ENCODE results near the gene SCRN3. TPM values are rescaled to one million over a fixed set of nuclear protein-coding genes. Genes with fewer than 3 reads are reported as not detected.
"Not testable (repeated sequence)": the region's sequence is repeated elsewhere in the genome, so short reads cannot be mapped to it uniquely, and the experiment has no call there.

SCRN3 gene
- total RNA-seq, 2 experiments from 2014 or later = 7.6 to 7.9 TPM

GRCh38 chr2:174362949-174363348 is 32.6 kb upstream of the SCRN3 start:
- DNase-seq (no peak), ATAC-seq (ENCODE audit: poor library complexity) (no peak)
- Histone ChIP-seq H3K27me3 (ENCODE audit: control insufficient read depth in 1 of 2, insufficient read depth in 2 of 2, low read length in 2 of 2) (no peaks in the 10 kb centered on the region), H3K27ac (ENCODE audit: low read depth in 1 of 2, low read length in 2 of 2) (no peak overlapping the region), H3K4me1 (ENCODE audit: insufficient read depth, low read length) (peaks cover 2% of the 10 kb centered on the region), H3K4me3 (ENCODE audit: low read length) (no peak overlapping the region), H3K9me3 (ENCODE audit: control insufficient read depth in 1 of 2, insufficient read depth in 1 of 2, low read length in 2 of 2) (peaks cover 0 to 9% of the 10 kb centered on the region in 2 experiments), H3K36me3 (ENCODE audit: insufficient read depth, low read length) (peaks cover 50% of the 10 kb centered on the region)
- Mint-ChIP-seq H3K27ac (no peak overlapping the region), H3K4me1 (ENCODE audit: low read depth) (no peaks in the 10 kb centered on the region), H3K36me3 (ENCODE audit: low read depth) (peaks cover 91% of the 10 kb centered on the region), H3K4me3 (no peak overlapping the region), H3K27me3 (no peaks in the 10 kb centered on the region), H3K9me3 (peaks cover 7% of the 10 kb centered on the region)
- intact Hi-C loops (cut with DNase I, micrococcal nuclease) = no loop called here
- ChIA-PET CTCF (interaction anchor here (1.3 kb wide), 1 partner anchor 9 kb away, joined by 3 read pairs; no protein-coding TSS in a partner anchor), POLR2A (no interaction called here)
- TF ChIP-seq CTCF (IDR thresholded peaks at IDR 0.05) = no peak

- H3K4me3 Mint-ChIP-seq; H3K4me1 ChIP-seq (ENCODE audit: insufficient read depth, low read length); H3K4me1 Mint-ChIP-seq (ENCODE audit: low read depth); CTCF ChIA-PET; H3K4me3 ChIP-seq (ENCODE audit: low read length); intact Hi-C loops (cut with DNase I, micrococcal nuclease); H3K27me3 Mint-ChIP-seq; DNase-seq; H3K9me3 ChIP-seq (ENCODE audit: control insufficient read depth in 1 of 2, insufficient read depth in 1 of 2, low read length in 2 of 2); H3K27me3 ChIP-seq (ENCODE audit: control insufficient read depth in 1 of 2, insufficient read depth in 2 of 2, low read length in 2 of 2); H3K27ac Mint-ChIP-seq; H3K9me3 Mint-ChIP-seq; POLR2A ChIA-PET; H3K27ac ChIP-seq (ENCODE audit: low read depth in 1 of 2, low read length in 2 of 2); ATAC-seq (ENCODE audit: poor library complexity): not testable (repeated sequence)
- H3K36me3 ChIP-seq (ENCODE audit: insufficient read depth, low read length) = peaks cover 57% of the 10 kb centered on the region
- peaks cover 98% of the 10 kb centered on the region for H3K36me3 Mint-ChIP-seq (ENCODE audit: low read depth)
Observed at GRCh38 chr2:174363492-174364225, 31.9 kb upstream of the SCRN3 start.

GRCh38 chr2:174364628-174365027 is 30.9 kb upstream of the SCRN3 start:
- Histone ChIP-seq H3K4me1 (ENCODE audit: insufficient read depth, low read length) (peaks cover 2% of the 10 kb centered on the region), H3K27me3 (ENCODE audit: control insufficient read depth in 1 of 2, insufficient read depth in 2 of 2, low read length in 2 of 2) (no peaks in the 10 kb centered on the region), H3K9me3 (ENCODE audit: control insufficient read depth in 1 of 2, insufficient read depth in 1 of 2, low read length in 2 of 2) (peaks cover 0 to 9% of the 10 kb centered on the region in 2 experiments), H3K27ac (ENCODE audit: low read depth in 1 of 2, low read length in 2 of 2) (no peak overlapping the region), H3K36me3 (ENCODE audit: insufficient read depth, low read length) (peaks cover 66% of the 10 kb centered on the region), H3K4me3 (ENCODE audit: low read length) (no peak overlapping the region)
- Mint-ChIP-seq H3K27me3 (no peaks in the 10 kb centered on the region), H3K4me1 (ENCODE audit: low read depth) (no peaks in the 10 kb centered on the region), H3K36me3 (ENCODE audit: low read depth) (peaks cover 98% of the 10 kb centered on the region), H3K4me3 (no peak overlapping the region), H3K9me3 (peaks cover 9% of the 10 kb centered on the region), H3K27ac (no peak overlapping the region)
- CTCF ChIA-PET = interaction anchor here (0.6 kb wide), 1 partner anchor 174 kb away, joined by 4 read pairs; no protein-coding TSS in a partner anchor
- TF ChIP-seq CTCF (IDR thresholded peaks at IDR 0.05) = no peak
- no peak for DNase-seq
- intact Hi-C loops (cut with DNase I, micrococcal nuclease) = no loop called here
- no peak for ATAC-seq (ENCODE audit: poor library complexity)
- POLR2A ChIA-PET = no interaction called here
